Coronary artery (tissue), 2 donors: ENCODE measurements around the gene PSG6.
"Not testable (repeated sequence)": the region's sequence is repeated elsewhere in the genome, so short reads cannot be mapped to it uniquely, and the experiment has no call there.

ENCODE experiments used
- DNase-seq: peaks from one replicate; pipeline ENCODE4 v3.0.0-alpha.2; 2017; ENCODE audit warnings: low spot score
- H3K27ac ChIP-seq, 2 donors: fragments of 200-600 bp; sonication (generic); one replicate each; pipeline ENCODE4 v1.5.1; 2016 to 2019
- H3K4me3 ChIP-seq: fragments of 200-600 bp; sonication (generic); 2 replicates; pipeline ENCODE4 v1.5.1; 2016; ENCODE audit warnings: mild to moderate bottlenecking, moderate library complexity
- CTCF ChIP-seq: fragments of 200-600 bp; sonication (generic); IDR thresholded peaks from one replicate; pipeline ENCODE4 v1.5.1; 2019; ENCODE audit warnings: antibody characterized with exemption

PSG6 gene

DNA sequence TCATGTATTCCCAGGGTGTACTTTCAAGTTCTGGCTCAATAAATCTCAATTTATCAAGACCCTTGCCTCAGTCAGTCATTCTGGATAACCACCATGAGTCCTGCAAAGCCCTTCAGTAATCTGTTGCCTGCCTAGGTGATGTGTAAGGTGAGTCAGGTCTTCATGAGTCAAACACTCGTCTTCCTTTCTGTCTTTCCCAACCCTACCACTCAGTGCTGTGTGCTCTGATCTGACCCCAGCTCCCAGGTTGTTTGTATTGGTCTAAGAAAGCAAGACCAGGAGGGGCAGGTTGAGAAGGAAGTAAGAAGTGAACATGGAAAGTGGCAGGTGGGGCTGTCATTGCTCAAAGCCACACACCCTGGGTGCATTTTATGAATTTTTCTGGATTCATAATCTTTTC is 20.0 kb downstream of the PSG6 start:
- DNase-seq, H3K4me3 ChIP-seq, H3K27ac ChIP-seq: not testable (repeated sequence)

- not testable (repeated sequence) for DNase-seq, H3K27ac ChIP-seq
Observed at GRCh38 chr19:42890446-42890845, 27.2 kb downstream of the PSG6 start.

DNA sequence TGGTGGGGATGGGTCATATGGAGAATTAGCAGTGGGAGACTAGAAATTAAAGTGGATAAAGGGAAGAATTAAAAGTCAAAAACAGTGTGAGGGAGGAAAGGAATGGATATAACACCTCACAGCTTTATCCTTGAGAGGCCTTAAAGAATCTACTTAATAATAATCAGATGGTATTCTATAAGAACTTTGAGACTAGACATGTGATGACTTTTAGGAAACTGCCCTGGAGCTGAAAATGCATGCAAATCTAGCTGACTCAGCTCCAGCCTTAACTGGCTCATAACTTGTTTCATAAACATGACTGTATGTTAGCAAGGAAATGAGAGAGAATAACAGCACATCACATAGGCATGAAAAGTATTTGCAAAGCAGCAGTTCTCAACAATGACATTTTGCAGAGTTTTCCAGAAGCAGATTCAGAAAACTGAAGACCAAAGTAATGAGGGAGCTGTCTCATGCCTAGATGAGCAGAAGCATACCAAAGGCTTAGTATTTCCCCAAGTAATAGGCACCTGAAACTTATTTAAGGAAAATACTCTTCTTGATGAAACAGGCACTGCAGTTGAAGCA is 29.7 kb downstream of the PSG6 start:
- not testable (repeated sequence) for H3K27ac ChIP-seq, H3K4me3 ChIP-seq, DNase-seq

More at GRCh38 chr19:42890446-42890845, 27.2 kb downstream of the PSG6 start:
- H3K4me3 ChIP-seq, result not testable (repeated sequence)

- DNase-seq, H3K27ac ChIP-seq, H3K4me3 ChIP-seq: not testable (repeated sequence)
Observed at GRCh38 chr19:42882730-42883129, 35.0 kb downstream of the PSG6 start.

- not testable (repeated sequence) for H3K4me3 ChIP-seq
Observed at GRCh38 chr19:42882010-42882409, 35.7 kb downstream of the PSG6 start.

DNA sequence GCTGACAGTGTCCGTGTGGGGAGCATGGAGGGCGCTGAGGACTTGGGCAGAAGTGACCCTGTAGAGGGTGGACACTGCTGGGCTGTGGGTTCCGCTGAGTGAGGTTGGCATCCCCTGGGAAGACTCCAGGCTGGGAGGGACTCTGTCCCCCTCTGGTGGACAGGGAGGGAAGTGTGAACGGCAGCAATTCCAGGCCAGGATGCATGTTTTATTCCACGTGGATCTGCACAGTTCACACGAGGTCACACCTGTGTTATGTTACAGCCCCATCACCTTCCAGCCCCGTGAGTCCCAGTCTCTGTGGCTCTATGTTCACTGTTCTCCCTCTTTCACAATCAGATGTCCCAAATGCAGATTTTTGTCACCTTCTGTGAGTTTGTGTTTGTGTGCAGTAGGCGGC is 36.4 kb downstream of the PSG6 start:
- not testable (repeated sequence) for H3K27ac ChIP-seq, DNase-seq, H3K4me3 ChIP-seq

More at GRCh38 chr19:42882010-42882409, 35.7 kb downstream of the PSG6 start:
- not testable (repeated sequence) for DNase-seq, H3K27ac ChIP-seq

DNA sequence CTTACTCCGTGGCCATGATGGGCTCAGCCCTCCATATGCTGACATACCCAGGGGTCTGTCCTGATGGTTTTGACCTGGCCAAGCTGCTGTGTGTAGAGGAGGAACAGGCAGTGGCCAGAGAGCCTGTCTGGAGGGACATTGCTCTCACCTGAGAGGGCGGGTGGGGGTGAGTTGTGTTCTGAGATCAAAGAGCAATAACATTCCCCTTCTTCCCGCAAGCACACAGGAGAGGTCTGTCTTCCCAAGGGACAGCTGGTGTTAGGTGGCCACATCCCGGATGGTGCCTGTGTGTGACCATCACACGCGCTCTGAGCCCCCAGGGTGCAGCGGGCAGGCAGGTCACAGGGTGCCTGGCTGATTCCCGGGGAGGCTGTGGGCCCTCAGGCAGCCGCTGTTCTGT is 37.1 kb downstream of the PSG6 start:
- not testable (repeated sequence) for DNase-seq, H3K4me3 ChIP-seq

GRCh38 chr19:42879613-42880012 is 38.1 kb downstream of the PSG6 start, which contains the start of gene PSG1:
Gene PSG1, minus strand, starts transcription at chr19:42879713. Its CDS starts 132 bp downstream, at chr19:42879581.
- no peak for TF ChIP-seq CTCF
- Histone ChIP-seq H3K4me3 (no peak within 1 kb of the TSS), H3K27ac (no peak within 1 kb of the TSS)
- no peak for DNase-seq

More for the DNA sequence above, 37.1 kb downstream of the PSG6 start:
- not testable (repeated sequence) for H3K27ac ChIP-seq

GRCh38 chr19:42876596-42876995 is 41.1 kb downstream of the PSG6 start:
- H3K4me3 ChIP-seq, H3K27ac ChIP-seq, DNase-seq: not testable (repeated sequence)

GRCh38 chr19:42875881-42876280 is 41.8 kb downstream of the PSG6 start:
- H3K4me3 ChIP-seq, H3K27ac ChIP-seq, DNase-seq: not testable (repeated sequence)

DNA sequence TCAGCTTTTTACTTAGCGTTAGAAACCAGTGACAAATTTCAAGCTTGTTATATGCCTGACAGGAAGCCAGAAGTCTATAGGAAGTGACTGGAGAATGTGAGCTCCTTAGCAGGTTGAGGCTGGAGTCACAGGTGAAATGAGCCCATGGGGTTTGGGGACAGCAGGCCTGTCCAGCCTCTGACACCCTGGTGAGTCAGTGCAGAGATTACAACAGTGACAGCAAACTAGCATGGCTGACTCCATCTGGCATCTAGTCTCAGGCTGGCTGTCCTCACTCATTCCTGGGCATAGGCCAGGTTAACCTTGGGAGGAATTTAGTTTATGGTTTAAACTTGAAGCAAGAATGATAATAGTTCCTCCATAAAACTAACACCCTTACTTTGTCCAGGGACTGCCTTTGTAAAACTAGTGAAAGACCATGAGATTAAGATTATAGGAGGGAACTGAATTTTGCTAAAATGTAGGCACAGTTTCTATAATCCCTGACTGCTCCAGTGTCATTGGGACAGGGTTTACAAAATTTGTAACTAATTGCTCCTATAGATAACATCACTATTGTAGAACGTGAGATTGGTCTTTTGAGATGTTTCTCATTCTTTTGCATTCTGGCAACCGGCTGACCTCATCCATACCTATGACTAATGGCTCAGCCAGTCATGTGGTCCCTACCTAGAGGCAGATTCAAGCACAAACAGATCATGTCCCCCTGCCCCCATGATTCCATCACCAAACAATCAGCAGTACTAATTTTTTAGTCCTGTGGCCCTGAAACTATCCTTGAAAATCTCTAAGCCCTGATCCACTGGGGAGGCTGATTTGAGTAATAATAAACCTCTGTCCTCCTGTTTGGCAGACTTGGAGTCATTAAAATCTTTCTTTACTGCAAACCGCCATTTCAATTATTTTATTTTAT is 42.5 kb downstream of the PSG6 start:
- H3K27ac ChIP-seq, H3K4me3 ChIP-seq, DNase-seq: not testable (repeated sequence)

- not testable (repeated sequence) for H3K4me3 ChIP-seq, DNase-seq, H3K27ac ChIP-seq
Observed at GRCh38 chr19:42874136-42874535, 43.6 kb downstream of the PSG6 start.

DNA sequence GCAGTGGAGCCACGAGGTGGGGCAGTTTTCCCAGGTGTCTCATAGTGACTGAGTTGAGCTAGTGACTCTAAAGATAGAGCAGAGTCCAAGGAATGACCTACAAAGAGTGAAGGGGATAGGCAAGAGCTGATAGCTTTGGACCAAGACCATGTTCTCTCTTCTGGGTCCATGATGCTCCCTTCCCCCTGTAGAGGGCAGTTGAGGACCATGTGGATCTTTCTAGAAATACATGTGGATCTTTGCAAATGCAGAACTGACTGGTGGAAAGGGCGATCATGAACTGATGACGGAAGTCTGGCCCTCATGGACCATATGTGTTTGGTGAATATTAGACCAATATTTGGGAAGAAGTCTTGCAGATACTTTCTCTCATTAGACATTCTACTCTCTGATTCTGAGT is 45.1 kb downstream of the PSG6 start:
- DNase-seq, result no peak
- TF ChIP-seq CTCF, result no peak
- Histone ChIP-seq H3K4me3 (no peak overlapping the region), H3K27ac (no peak overlapping the region)
